ENCODE measurements around the gene ERRFI1.

- no peak for TF ChIP-seq CTCF (IDR thresholded peaks at IDR 0.05)
- TF ChIP-seq POLR2A (IDR thresholded peaks at IDR 0.05; ENCODE audit: low read depth) = no peak
Observed at GRCh38 chr1:8002921-8003320, 23.2 kb downstream of the ERRFI1 start.

Data from esophagus muscularis mucosa (tissue), 3 donors.